Ramos (cell line): ENCODE measurements around the gene ESYT1.
"Not testable (repeated sequence)": the region's sequence is repeated elsewhere in the genome, so short reads cannot be mapped to it uniquely, and the experiment has no call there.

ENCODE experiments used
- in situ Hi-C: fragments of 300-500 bp; cut with MboI; formaldehyde crosslinking; loops from one replicate; pipeline ENCODE4 v1.14.3; 2022; ENCODE audit warnings: low sequenced_read_pairs; ENCODE audit not compliant: unreplicated experiment

ESYT1 gene

GRCh38 chr12:56102683-56103065, 25.4 kb upstream of the ESYT1 start:
- in situ Hi-C loops, result no loop called here

- in situ Hi-C loops, result no loop called here
Measured at GRCh38 chr12:56103066-56103711, 24.9 kb upstream of the ESYT1 start.

GRCh38 chr12:56103823-56104108, 24.3 kb upstream of the ESYT1 start:
- in situ Hi-C loops, result no loop called here

GRCh38 chr12:56104109-56104814, 23.8 kb upstream of the ESYT1 start, which contains the start of gene PA2G4:
Gene PA2G4 (plus strand): TSS chr12:56104559. CDS start chr12:56104738, 179 bp downstream.
- in situ Hi-C loops, result no loop called here

- in situ Hi-C loops, result no loop called here
Measured at GRCh38 chr12:56104815-56105608, 23.1 kb upstream of the ESYT1 start.

- in situ Hi-C loops, result no loop called here
Measured at GRCh38 chr12:56105609-56105902, 22.5 kb upstream of the ESYT1 start.

- in situ Hi-C loops, result no loop called here
Measured at GRCh38 chr12:56107242-56107641, 20.8 kb upstream of the ESYT1 start.

GRCh38 chr12:56110571-56110970, 17.5 kb upstream of the ESYT1 start:
- in situ Hi-C loops, result no loop called here

GRCh38 chr12:56114084-56114483, 14.0 kb upstream of the ESYT1 start:
- in situ Hi-C loops, result no loop called here

GRCh38 chr12:56115329-56115728, 12.7 kb upstream of the ESYT1 start:
- in situ Hi-C loops, result no loop called here

- in situ Hi-C loops, result no loop called here
Measured at GRCh38 chr12:56116267-56117081, 11.6 kb upstream of the ESYT1 start, which contains the start of gene RPL41. Gene RPL41 (plus strand): TSS chr12:56116633.

- in situ Hi-C loops, result not testable (repeated sequence)
Measured at GRCh38 chr12:56117082-56117706, 10.9 kb upstream of the ESYT1 start.

- in situ Hi-C loops, result no loop called here
Measured at GRCh38 chr12:56117778-56118687, 10.0 kb upstream of the ESYT1 start, which contains the start of gene ZC3H10. Gene ZC3H10 (plus strand): TSS chr12:56118266. CDS start chr12:56120563, 2,297 bp downstream.

- in situ Hi-C loops, result no loop called here
Measured at GRCh38 chr12:56118688-56119357, 9.2 kb upstream of the ESYT1 start.

GRCh38 chr12:56119361-56119796, 8.7 kb upstream of the ESYT1 start:
- in situ Hi-C loops, result no loop called here

GRCh38 chr12:56120158-56120846, 7.8 kb upstream of the ESYT1 start:
- in situ Hi-C loops, result loop anchor here (10.0 kb wide), 1 partner anchor 344 kb away; the partner anchor contains the start of gene SPRYD4

GRCh38 chr12:56121204-56121870, 6.7 kb upstream of the ESYT1 start:
- in situ Hi-C loops, result loop anchor here (10.0 kb wide), 1 partner anchor 343 kb away; the partner anchor contains the start of gene SPRYD4
